HepG2 (cell line): ENCODE measurements around the gene HIVEP2. TPM values are rescaled to one million over a fixed set of nuclear protein-coding genes. Genes with fewer than 3 reads are reported as not detected.

Source experiments
- BRD4 ChIP-seq: sonication (generic); formaldehyde crosslinking; IDR thresholded peaks from 2 replicates; pipeline ENCODE4 v1.4.0; 2020; ENCODE audit warnings: missing genetic modification reagents
- CHD2 ChIP-seq: IDR thresholded peaks from 2 replicates; pipeline ENCODE4 v1.6.1; 2011; ENCODE audit warnings: low read depth, low read length, improper control_type of control experiment
- IRF1 ChIP-seq: sonication (generic); formaldehyde crosslinking; IDR thresholded peaks from 2 replicates; pipeline ENCODE4 v1.4.0; 2020; ENCODE audit warnings: low read depth, mild to moderate bottlenecking, missing genetic modification reagents
- JUN ChIP-seq: sonication (generic); formaldehyde crosslinking; IDR thresholded peaks from 2 replicates; pipeline ENCODE4 v1.4.0; 2020; ENCODE audit warnings: mild to moderate bottlenecking, missing genetic modification reagents
- KDM1A ChIP-seq: IDR thresholded peaks from 2 replicates; pipeline ENCODE4 v1.6.1; 2016; ENCODE audit warnings: missing compliant biosample characterization
- KLF15 ChIP-seq: sonication (generic); formaldehyde crosslinking; IDR thresholded peaks from 2 replicates; pipeline ENCODE4 v1.8.1; 2023; ENCODE audit warnings: borderline replicate concordance, mild to moderate bottlenecking, inconsistent platforms, missing genetic modification reagents, mixed read lengths
- KMT2B ChIP-seq: IDR thresholded peaks from 2 replicates; pipeline ENCODE4 v1.6.1; 2016; ENCODE audit warnings: missing genetic modification reagents, missing compliant biosample characterization
- MEIS2 ChIP-seq: sonication (generic); formaldehyde crosslinking; IDR thresholded peaks from 2 replicates; pipeline ENCODE4 v1.9.0; 2021; ENCODE audit warnings: mild to moderate bottlenecking, missing genetic modification reagents
- NFAT5 ChIP-seq: sonication (generic); formaldehyde crosslinking; IDR thresholded peaks from 2 replicates; pipeline ENCODE4 v1.4.0; 2020; ENCODE audit warnings: missing genetic modification reagents
- NPAS2 ChIP-seq: sonication (generic); formaldehyde crosslinking; IDR thresholded peaks from 2 replicates; pipeline ENCODE4 v1.8.0; 2022; ENCODE audit warnings: mild to moderate bottlenecking, missing genetic modification reagents, borderline replicate concordance
- PTBP1 ChIP-seq: fragments of 200-400 bp; formaldehyde crosslinking; IDR thresholded peaks from 2 replicates; pipeline ENCODE4 v1.6.1; 2018; ENCODE audit warnings: low read length, low read depth; ENCODE audit not compliant: poor library complexity, severe bottlenecking
- REPIN1 ChIP-seq: sonication (generic); formaldehyde crosslinking; IDR thresholded peaks from 2 replicates; pipeline ENCODE4 v1.8.0; 2022; ENCODE audit warnings: missing genetic modification reagents, low read depth, mild to moderate bottlenecking, borderline replicate concordance
- SP2 ChIP-seq: sonication (generic); formaldehyde crosslinking; IDR thresholded peaks from 2 replicates; pipeline ENCODE4 v1.5.1; 2020; ENCODE audit warnings: mild to moderate bottlenecking, missing genetic modification reagents
- TBX2 ChIP-seq: sonication (generic); formaldehyde crosslinking; IDR thresholded peaks from 2 replicates; pipeline ENCODE4 v1.5.0; 2020; ENCODE audit warnings: missing genetic modification reagents, mild to moderate bottlenecking, borderline replicate concordance
- TFE3 ChIP-seq: IDR thresholded peaks from 2 replicates; pipeline ENCODE4 v1.6.1; 2016
- XBP1 ChIP-seq: sonication (generic); formaldehyde crosslinking; IDR thresholded peaks from 2 replicates; pipeline ENCODE4 v1.5.0; 2020; ENCODE audit warnings: missing genetic modification reagents
- ZFY ChIP-seq: sonication (generic); formaldehyde crosslinking; IDR thresholded peaks from 2 replicates; pipeline ENCODE4 v1.4.0; 2020; ENCODE audit warnings: missing genetic modification reagents
- ZNF562 ChIP-seq: sonication (generic); formaldehyde crosslinking; IDR thresholded peaks from 2 replicates; pipeline ENCODE4 v1.8.0; 2022; ENCODE audit warnings: missing genetic modification reagents, borderline replicate concordance
- ZNF691 ChIP-seq: sonication (generic); formaldehyde crosslinking; IDR thresholded peaks from 2 replicates; pipeline ENCODE4 v1.4.0; 2020; ENCODE audit warnings: missing genetic modification reagents, low read depth, mild to moderate bottlenecking, borderline replicate concordance
- ZNF781 ChIP-seq: sonication (generic); formaldehyde crosslinking; IDR thresholded peaks from 2 replicates; pipeline ENCODE4 v1.5.1; 2020; ENCODE audit warnings: borderline replicate concordance, mild to moderate bottlenecking, missing genetic modification reagents; ENCODE audit errors: not compliant biosample characterization
- ZZZ3 ChIP-seq: sonication (generic); formaldehyde crosslinking; IDR thresholded peaks from 2 replicates; pipeline ENCODE4 v1.4.0; 2020; ENCODE audit warnings: missing genetic modification reagents, mild to moderate bottlenecking, borderline replicate concordance
- polyA plus RNA-seq, 8 experiments: library from polyadenylated mRNA; depleted of rRNA in 3 of 8; stranded (reverse) in 7 of 8; unstranded in 1 of 8; fragments of >200 nt; fragmentation: Illumina TruSeq in 4 of 8; extraction: Trizol in 4 of 8; gene quantifications; 2 replicates each; pipeline versions ENCODE4 v1.2.1 to v1.2.3, GENCODE V29; 2011 to 2016; ENCODE audit warnings: low read depth in 4 of 8, missing spikeins in 1 of 8, mixed read lengths in 1 of 8; ENCODE audit not compliant: insufficient read depth in 1 of 8
- total RNA-seq, 5 experiments: library from RNA; depleted of rRNA; stranded (reverse); fragments of >200 nt; fragmentation: Illumina TruSeq; extraction: Trizol; gene quantifications; 2 replicates each; pipeline ENCODE4 v1.2.3, GENCODE V29; 2016; ENCODE audit warnings: low read depth in 1 of 5

Gene HIVEP2
- total and polyA plus RNA-seq, 2 of the 13 experiments (the other 11 are each of a cell fraction or from before 2014, with no cell fraction given): 3.4 to 12.9 TPM

- TF ChIP-seq ZNF562 (CRISPR knock-in tag) (no peak), NFAT5 (CRISPR knock-in tag) (no peak), ZFY (CRISPR knock-in tag) (no peak; the same call in none of the 2 replicates), CHD2 (peak; percentile 63; the same call in 1 of the 2 replicates), KDM1A (no peak), KLF15 (peak; percentile 24; the same call in 1 of the 2 replicates), XBP1 (no peak), ZNF781 (peak; percentile 48), TFE3 (CRISPR knock-in tag) (no peak; the same call in 1 of the 2 replicates), MEIS2 (no peak; the same call in 1 of the 2 replicates), NPAS2 (CRISPR knock-in tag) (no peak), IRF1 (CRISPR knock-in tag) (no peak), SP2 (CRISPR knock-in tag) (no peak), BRD4 (CRISPR knock-in tag) (no peak), TBX2 (CRISPR knock-in tag) (peak; percentile 73), REPIN1 (CRISPR knock-in tag) (no peak; the same call in 1 of the 2 replicates), ZNF691 (CRISPR knock-in tag) (no peak; the same call in 1 of the 2 replicates), JUN (no peak; the same call in none of the 2 replicates), KMT2B (CRISPR knock-in tag) (peak; percentile 76), ZZZ3 (CRISPR knock-in tag) (no peak), PTBP1 (peak; percentile 96)
Measured at GRCh38 chr6:142944124-142945048, 590 bp downstream of the HIVEP2 start (continued).
